Breast epithelium (tissue), 3 donors: Measurements from ENCODE around the gene LBX2.

Experiments used
- CTCF ChIP-seq, 3 donors: fragments of 450-650 bp; IDR thresholded peaks; one replicate each; pipeline ENCODE4 v1.5.1; 2016 to 2017; ENCODE audit warnings: antibody characterized with exemption in 3 of 3, mild to moderate bottlenecking in 3 of 3, moderate library complexity in 3 of 3
- POLR2AphosphoS5 ChIP-seq, 3 donors: sonication (generic); formaldehyde crosslinking; IDR thresholded peaks; one replicate each; pipeline ENCODE4 v1.6.1; 2017; ENCODE audit warnings: antibody characterized with exemption in 3 of 3

DNA sequence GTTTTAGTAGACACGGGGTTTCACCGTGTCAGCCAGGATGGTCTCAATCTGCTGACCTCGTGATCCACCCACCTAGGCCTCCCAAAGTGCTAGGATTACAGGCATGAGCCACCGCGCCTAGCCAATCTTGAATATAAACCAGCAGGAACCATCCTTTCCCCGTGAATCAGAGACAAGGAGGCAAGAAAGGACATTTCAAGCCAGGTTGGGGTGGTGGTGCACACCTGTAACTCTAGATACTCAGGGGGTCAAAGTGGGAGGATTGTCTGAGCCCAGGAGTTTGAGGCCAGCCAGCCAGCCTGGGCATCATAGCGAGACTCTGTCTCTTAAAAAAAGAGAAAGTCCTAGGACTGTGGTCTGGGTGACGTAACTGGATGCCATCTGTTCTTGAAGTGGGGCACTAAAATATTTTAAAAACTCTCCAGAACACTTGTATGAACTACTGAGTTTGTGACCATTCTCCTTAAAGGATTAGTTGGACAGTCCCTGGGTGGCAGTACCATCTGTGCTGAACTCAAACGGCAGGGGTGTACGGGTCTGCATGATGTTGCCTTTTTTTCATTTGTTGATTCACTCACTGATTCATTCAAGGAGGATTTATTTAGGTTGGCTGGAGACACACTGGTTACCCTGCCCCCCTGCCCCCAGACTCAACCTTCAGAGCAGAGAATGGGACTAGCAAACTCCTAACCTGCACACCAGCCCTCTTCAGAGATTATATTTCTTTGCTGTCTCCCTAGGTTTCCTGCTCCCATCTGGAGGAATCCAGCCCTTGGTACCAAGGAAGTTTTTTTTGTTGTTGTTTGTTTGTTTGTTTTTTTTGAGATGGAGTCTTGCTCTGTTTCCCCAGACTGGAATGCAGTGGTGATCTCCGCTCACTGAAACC, 11.9 kb upstream of the LBX2 start:
- TF ChIP-seq CTCF (IDR thresholded peaks at IDR 0.05) (no peak), POLR2AphosphoS5 (IDR thresholded peaks at IDR 0.05) (no peak)
